SJSA1 (cell line): Measurements from ENCODE around the gene RUBCN. TPM values are rescaled to one million over a fixed set of nuclear protein-coding genes. Genes with fewer than 3 reads are reported as not detected.
"Not testable (repeated sequence)": the region's sequence is repeated elsewhere in the genome, so short reads cannot be mapped to it uniquely, and the experiment has no call there.

Experiments used
- DNase-seq, 2 experiments: peaks; one replicate each; pipeline ENCODE4 v3.0.0-alpha.2; 2015 to 2020; ENCODE audit warnings: low spot score in 2 of 2, low read depth in 1 of 2
- H3K27ac ChIP-seq: fragments of 250-450 bp; sonication (Bioruptor Pico); 2 replicates; pipeline ENCODE4 v1.5.1; 2020; ENCODE audit warnings: mild to moderate bottlenecking, moderate library complexity
- H3K27me3 ChIP-seq: fragments of 250-450 bp; sonication (Bioruptor Pico); replicated peaks from 2 replicates; pipeline ENCODE4 v1.5.1; 2020; ENCODE audit warnings: mild to moderate bottlenecking, moderate library complexity
- H3K36me3 ChIP-seq: fragments of 250-450 bp; sonication (Bioruptor Pico); 2 replicates; pipeline ENCODE4 v1.5.1; 2020; ENCODE audit warnings: mild to moderate bottlenecking
- H3K4me1 ChIP-seq: fragments of 250-450 bp; sonication (Bioruptor Pico); replicated peaks from 2 replicates; pipeline ENCODE4 v1.6.1; 2021; ENCODE audit warnings: mild to moderate bottlenecking
- H3K4me3 ChIP-seq: fragments of 250-450 bp; sonication (Bioruptor Pico); 2 replicates; pipeline ENCODE4 v1.5.1; 2020; ENCODE audit warnings: mild to moderate bottlenecking
- H3K9me3 ChIP-seq: fragments of 250-450 bp; sonication (Bioruptor Pico); replicated peaks from 2 replicates; pipeline ENCODE4 v1.5.1; 2020; ENCODE audit warnings: mild to moderate bottlenecking
- total RNA-seq: library from RNA; depleted of rRNA; stranded (reverse); fragments of >200 nt; shearing (Covaris generic); gene quantifications from 2 replicates; pipeline ENCODE4 v1.2.3, GENCODE V29; 2014

The RUBCN gene
- total RNA-seq, 1 experiment from 2014 or later = 10.4 TPM

DNA sequence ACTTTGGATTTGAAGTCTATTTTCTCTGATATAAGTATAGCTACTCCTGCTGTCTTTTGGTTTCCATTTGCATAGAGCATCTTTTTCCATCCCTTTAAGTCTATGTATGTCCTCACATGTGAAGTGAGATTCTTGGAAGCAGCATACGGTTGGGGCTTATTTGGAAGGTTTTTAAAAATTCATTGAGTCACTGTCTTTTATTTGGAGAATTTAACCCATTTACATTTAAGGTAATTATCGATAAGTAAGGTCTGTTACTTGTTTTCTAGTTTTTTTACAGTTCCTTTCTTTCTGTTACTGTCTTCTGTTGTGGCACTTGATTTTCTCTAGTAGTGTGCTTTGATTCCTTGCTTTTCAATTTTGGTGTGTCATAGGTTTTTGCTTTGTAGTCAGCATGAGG is 14.0 kb downstream of the RUBCN start:
- DNase-seq = no peak
- H3K36me3 ChIP-seq = no peaks in the 10 kb centered on the region
- no peaks in the 10 kb centered on the region for H3K27me3 ChIP-seq
- no peak overlapping the region for H3K27ac ChIP-seq
- H3K9me3 ChIP-seq = no peaks in the 10 kb centered on the region
- H3K4me1 ChIP-seq = peaks cover 7% of the 10 kb centered on the region
- no peak overlapping the region for H3K4me3 ChIP-seq

DNA sequence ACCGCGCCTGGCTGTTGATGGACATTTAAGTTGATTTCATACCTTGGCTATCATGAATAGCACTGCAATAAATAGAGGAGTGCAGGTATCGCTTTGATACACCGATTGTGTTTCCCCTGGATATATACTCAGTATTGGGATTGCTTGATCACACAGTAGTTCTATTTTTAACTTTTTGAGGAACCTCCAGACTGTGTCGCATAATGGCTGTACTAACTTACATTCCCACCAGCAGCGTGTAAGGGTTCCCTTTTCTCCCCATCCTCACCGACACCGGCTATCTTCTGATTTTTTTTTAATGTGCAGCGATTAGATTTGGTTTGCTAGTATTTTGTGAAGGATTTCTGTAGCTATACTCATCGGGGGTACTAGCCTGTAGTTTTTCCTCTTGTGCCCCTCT is 16.0 kb downstream of the RUBCN start:
- Histone ChIP-seq H3K9me3 (no peaks in the 10 kb centered on the region), H3K36me3 (no peaks in the 10 kb centered on the region), H3K27ac (no peak overlapping the region), H3K4me1 (peaks cover 7% of the 10 kb centered on the region), H3K4me3 (no peak overlapping the region), H3K27me3 (no peaks in the 10 kb centered on the region)
- DNase-seq = no peak

DNA sequence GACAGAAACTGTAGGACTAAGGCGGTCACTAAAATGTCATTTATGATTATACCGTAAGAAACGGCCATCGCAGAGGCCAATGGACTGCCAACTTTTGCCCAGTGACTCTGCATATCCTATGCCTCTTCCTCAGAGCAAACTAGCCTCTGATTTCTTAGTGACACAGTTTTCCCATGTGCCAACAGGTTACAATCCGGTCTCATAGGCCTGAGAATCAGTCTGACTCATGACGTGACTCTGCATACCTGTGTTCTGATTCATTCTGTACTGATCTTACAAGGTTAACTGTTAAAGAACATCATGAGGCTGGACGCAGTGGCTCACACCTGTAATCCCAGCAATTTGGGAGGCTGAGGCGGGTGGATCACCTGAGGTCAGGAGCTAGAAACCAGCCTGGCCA is 17.8 kb downstream of the RUBCN start:
- peak overlapping the region; percentile 40 for H3K27ac ChIP-seq
- no peak overlapping the region for H3K4me3 ChIP-seq
- peaks cover 7% of the 10 kb centered on the region for H3K4me1 ChIP-seq
- H3K36me3 ChIP-seq = no peaks in the 10 kb centered on the region
- peak in 1 of 2 experiments; percentile 28 for DNase-seq
- H3K9me3 ChIP-seq = no peaks in the 10 kb centered on the region
- no peaks in the 10 kb centered on the region for H3K27me3 ChIP-seq

DNA sequence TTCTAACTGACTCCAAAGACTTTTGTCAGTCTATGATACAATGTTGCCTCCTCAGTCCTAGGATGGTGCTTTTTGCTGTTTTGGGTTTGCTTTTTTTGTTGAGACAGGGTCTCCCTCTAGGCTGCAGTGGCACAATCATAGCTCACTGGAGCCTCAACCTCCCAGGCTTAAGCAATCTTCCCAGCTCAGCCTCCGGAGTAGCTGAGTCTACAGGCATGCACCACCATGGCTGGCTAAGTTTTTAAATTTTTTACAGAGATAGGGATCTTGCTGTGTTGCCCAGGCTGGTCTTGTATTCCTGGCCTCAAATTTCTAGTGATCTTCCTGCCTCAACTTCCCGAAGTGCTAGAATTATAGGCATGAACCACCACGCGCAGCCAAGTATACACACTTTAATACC is 22.5 kb downstream of the RUBCN start:
- Histone ChIP-seq H3K9me3 (no peaks in the 10 kb centered on the region), H3K4me1 (peaks cover 20% of the 10 kb centered on the region), H3K36me3 (no peaks in the 10 kb centered on the region), H3K27ac (peak overlapping the region; percentile 11; the same call in 1 of the 2 replicates), H3K4me3 (no peak overlapping the region), H3K27me3 (no peaks in the 10 kb centered on the region)
- DNase-seq = no peak

DNA sequence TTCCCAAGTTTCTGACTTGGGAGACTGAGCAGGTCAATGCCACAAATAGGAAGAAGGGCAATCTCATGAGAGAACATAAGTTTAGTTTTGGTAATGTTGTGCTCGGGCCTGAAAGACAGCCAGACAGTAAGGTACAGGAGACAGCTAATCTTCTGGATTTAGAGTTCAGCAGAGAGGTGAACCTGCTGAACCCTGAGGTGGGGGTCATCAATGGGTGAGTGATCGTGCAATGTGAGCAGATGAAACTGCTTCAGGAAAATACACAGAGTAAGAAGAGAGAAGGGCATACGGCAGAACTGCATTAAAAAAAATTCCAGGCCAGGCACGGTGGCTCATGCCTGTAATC is 23.3 kb downstream of the RUBCN start:
- H3K27ac ChIP-seq = peak overlapping the region; percentile 90; the same call in 1 of the 2 replicates
- H3K27me3 ChIP-seq = no peaks in the 10 kb centered on the region
- DNase-seq = no peak
- H3K4me3 ChIP-seq = no peak overlapping the region
- H3K4me1 ChIP-seq = peaks cover 12% of the 10 kb centered on the region
- H3K36me3 ChIP-seq = no peaks in the 10 kb centered on the region
- no peaks in the 10 kb centered on the region for H3K9me3 ChIP-seq

DNA sequence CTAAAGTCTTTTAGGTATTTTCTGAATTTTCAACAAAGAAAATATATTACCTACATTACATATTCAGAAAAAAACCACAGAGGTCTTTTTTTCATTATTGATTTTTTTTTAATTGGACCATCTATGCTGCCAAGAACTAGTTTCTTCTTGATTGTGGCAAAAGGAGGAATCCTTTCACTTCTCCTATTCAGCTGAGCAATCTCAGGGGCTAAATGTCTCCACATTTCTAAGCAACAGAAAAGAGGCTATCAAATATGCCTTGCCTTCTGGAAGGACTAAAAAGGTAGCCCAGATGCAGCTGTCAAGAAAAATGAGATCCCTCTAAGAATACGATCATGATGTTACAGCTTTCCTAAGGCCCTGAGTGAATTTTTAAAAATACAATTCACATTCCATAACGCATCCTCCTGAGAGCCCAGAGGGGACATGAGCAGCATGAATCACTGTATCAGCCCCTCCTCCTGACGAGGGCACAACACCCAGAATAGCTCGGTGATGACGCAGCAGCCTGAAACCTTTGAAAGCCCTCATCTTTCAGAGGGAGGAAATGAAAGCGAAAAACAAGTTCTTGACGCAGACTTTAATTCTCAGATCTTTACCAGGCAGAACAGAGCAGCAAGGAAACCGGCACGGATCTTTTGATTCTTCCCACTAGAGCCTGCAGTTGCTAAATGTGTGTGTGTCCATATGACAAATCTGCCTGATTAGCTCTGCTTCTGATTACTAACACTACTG is 24.6 kb downstream of the RUBCN start:
- Histone ChIP-seq H3K27me3 (no peaks in the 10 kb centered on the region), H3K27ac (peak overlapping the region; percentile 90), H3K36me3 (no peaks in the 10 kb centered on the region), H3K9me3 (no peaks in the 10 kb centered on the region), H3K4me1 (peaks cover 12% of the 10 kb centered on the region), H3K4me3 (peak overlapping the region; percentile 27)
- DNase-seq = peak; percentile 92

DNA sequence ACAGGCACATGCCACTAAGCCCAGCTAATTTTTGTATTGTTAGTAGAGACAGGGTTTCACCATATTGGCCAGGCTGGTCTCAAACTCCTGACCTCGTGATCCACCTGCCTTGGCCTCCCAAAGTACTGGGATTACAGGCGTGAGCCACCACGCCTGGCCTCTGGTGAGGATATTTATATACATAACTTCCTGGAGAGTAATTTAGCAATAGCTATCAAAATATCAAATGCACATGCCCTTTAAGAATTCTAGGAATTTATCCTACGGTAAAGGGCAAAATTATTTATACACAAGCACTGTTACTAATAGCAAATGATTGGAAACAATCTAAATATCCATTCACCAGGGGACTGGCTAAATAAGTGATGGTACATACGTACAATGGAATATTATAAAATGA is 25.7 kb downstream of the RUBCN start:
- not testable (repeated sequence) for H3K36me3 ChIP-seq, H3K4me3 ChIP-seq, H3K27me3 ChIP-seq, H3K27ac ChIP-seq, H3K9me3 ChIP-seq, DNase-seq
- H3K4me1 ChIP-seq = peaks cover 12% of the 10 kb centered on the region

DNA sequence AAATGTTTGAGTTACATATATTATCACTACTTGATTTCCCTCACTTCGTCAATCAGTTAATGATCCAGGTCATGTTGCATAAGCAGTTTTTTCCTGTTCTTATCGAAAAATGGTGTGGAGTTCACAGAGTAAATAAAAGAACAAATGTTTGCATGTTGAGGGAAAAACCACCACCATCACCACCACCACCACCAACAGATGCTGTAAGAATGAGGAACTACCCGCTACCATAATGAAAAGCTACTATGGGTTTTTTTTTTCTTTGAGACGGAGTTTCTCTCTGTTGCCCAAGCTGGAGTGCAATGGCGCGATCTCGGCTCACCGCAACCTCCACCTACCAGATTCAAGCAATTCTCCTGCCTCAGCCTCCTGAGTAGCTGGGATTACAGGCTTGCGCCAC is 27.6 kb downstream of the RUBCN start:
- Histone ChIP-seq H3K27me3 (no peaks in the 10 kb centered on the region), H3K4me1 (peaks cover 12% of the 10 kb centered on the region), H3K9me3 (no peaks in the 10 kb centered on the region), H3K27ac (no peak overlapping the region), H3K4me3 (no peak overlapping the region), H3K36me3 (no peaks in the 10 kb centered on the region)
- no peak for DNase-seq

DNA sequence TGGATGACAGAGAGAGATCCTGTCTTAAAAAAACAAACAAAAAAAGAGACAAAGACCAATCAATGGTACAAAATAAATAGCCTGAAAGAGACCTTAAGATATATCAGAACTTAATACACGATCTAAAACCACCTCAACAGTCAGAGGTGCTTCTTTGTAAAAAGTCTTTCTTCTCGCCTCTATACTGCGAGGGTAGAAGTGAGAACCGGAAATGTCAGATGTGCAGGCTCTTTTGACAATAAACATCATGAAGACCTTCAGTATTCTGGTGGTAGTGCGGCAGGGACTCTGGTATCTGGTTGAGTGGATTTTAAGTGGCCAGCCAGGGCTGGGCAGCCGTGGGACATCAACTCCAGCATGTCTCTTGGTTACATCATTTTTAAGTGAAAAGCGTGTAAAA is 30.0 kb downstream of the RUBCN start:
- H3K27ac ChIP-seq = no peak overlapping the region
- no peaks in the 10 kb centered on the region for H3K9me3 ChIP-seq
- DNase-seq = no peak
- H3K36me3 ChIP-seq = peaks cover 11% of the 10 kb centered on the region
- H3K4me3 ChIP-seq = no peak overlapping the region
- no peaks in the 10 kb centered on the region for H3K27me3 ChIP-seq
- no peaks in the 10 kb centered on the region; the same call in 1 of the 2 replicates for H3K4me1 ChIP-seq

GRCh38 chr3:197701841-197702240 is 34.9 kb downstream of the RUBCN start:
- DNase-seq = no peak
- Histone ChIP-seq H3K27me3 (no peaks in the 10 kb centered on the region), H3K4me3 (no peak overlapping the region), H3K36me3 (peaks cover 31% of the 10 kb centered on the region), H3K4me1 (no peaks in the 10 kb centered on the region), H3K27ac (no peak overlapping the region), H3K9me3 (no peaks in the 10 kb centered on the region)

DNA sequence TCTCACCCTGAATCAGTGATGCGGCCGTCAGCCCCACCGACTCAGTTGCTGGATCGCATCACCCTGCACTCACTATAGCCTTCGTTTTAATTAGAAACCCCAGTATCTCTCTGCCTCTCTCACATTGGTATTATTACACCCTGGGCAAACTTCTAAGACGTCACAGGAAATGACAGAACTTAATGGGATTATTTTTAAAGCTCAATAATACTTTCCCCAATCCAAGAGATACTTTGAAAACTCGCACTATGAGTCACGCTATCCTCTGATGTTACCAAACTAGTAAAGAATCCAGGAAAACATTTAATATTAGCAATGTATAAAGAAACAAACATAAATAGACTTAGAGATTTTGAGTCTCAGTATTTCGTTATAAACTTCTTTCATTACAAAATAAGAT is 36.6 kb downstream of the RUBCN start:
- H3K4me3 ChIP-seq = no peak overlapping the region
- H3K9me3 ChIP-seq = no peaks in the 10 kb centered on the region
- peaks cover 31% of the 10 kb centered on the region for H3K36me3 ChIP-seq
- H3K4me1 ChIP-seq = no peaks in the 10 kb centered on the region
- no peak for DNase-seq
- no peaks in the 10 kb centered on the region for H3K27me3 ChIP-seq
- no peak overlapping the region for H3K27ac ChIP-seq

DNA sequence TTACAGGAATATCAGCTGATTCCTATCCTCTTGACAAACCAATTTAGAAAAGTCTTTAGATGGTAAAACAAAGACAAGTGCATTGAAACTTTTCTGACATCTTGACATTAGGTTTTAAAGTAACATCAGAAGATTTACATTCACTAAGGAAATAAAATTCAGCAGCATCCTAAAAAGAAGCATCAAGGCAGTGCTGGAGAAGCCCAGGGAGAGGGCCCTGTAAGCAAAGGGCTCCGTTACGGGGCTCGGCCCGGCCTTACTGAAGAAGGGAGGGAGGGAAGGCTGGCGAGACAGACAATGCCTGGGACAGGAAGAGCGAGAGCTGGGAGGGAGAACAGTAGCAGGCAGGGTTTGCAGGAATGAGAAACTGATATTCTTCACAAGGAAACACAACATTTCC is 39.3 kb downstream of the RUBCN start:
- Histone ChIP-seq H3K4me1 (no peaks in the 10 kb centered on the region), H3K4me3 (no peak overlapping the region), H3K9me3 (no peaks in the 10 kb centered on the region), H3K27me3 (no peaks in the 10 kb centered on the region), H3K27ac (no peak overlapping the region), H3K36me3 (peaks cover 35% of the 10 kb centered on the region)
- no peak for DNase-seq

- H3K27me3 ChIP-seq = no peaks in the 10 kb centered on the region
- no peak overlapping the region for H3K4me3 ChIP-seq
- no peak for DNase-seq
- H3K36me3 ChIP-seq = peaks cover 28% of the 10 kb centered on the region
- H3K27ac ChIP-seq = no peak overlapping the region
- H3K4me1 ChIP-seq = no peaks in the 10 kb centered on the region
- H3K9me3 ChIP-seq = no peaks in the 10 kb centered on the region
Measured at GRCh38 chr3:197694251-197694650, 42.5 kb downstream of the RUBCN start.

DNA sequence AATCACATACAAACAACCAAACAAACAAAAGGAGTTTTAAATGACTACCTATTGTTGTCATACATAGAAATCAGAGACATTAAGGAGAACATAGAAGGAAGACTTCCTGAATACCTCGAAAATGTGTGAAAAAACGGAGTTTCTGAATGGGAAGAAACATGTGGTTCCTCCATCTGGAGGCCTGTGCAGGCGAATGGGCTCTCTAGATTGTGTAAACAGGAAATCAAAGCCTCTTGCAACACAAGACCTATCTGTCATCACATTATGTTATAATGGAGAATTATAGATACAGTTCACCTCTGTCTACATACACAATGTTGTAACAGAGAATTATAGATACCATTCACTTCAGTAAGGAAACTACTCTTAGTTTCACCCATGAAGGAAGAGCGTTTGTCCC is 44.1 kb downstream of the RUBCN start:
- DNase-seq = no peak
- H3K9me3 ChIP-seq = no peaks in the 10 kb centered on the region
- no peak overlapping the region for H3K27ac ChIP-seq
- no peaks in the 10 kb centered on the region for H3K4me1 ChIP-seq
- H3K27me3 ChIP-seq = no peaks in the 10 kb centered on the region
- peaks cover 22% of the 10 kb centered on the region for H3K36me3 ChIP-seq
- no peak overlapping the region for H3K4me3 ChIP-seq

- H3K36me3 ChIP-seq = peaks cover 26% of the 10 kb centered on the region
- no peaks in the 10 kb centered on the region for H3K27me3 ChIP-seq
- H3K27ac ChIP-seq = no peak overlapping the region
- no peaks in the 10 kb centered on the region for H3K4me1 ChIP-seq
- no peak overlapping the region for H3K4me3 ChIP-seq
- DNase-seq = no peak
- no peaks in the 10 kb centered on the region for H3K9me3 ChIP-seq
Measured at GRCh38 chr3:197690754-197691153, 46.0 kb downstream of the RUBCN start.
